Adrenal gland (tissue), 5 donors: ENCODE results near the gene IL12A.

Experiments used
- CTCF ChIP-seq, 6 experiments: fragments of 450-650 bp in 4 of 6; fragments of 200-600 bp in 2 of 6; sonication (generic) in 1 of 6; IDR thresholded peaks; 1 replicate in 5 of 6; 2 replicates in 1 of 6; pipeline versions ENCODE4 v1.5.1 to v1.8.0; 2016 to 2021; ENCODE audit warnings: antibody characterized with exemption in 6 of 6, mild to moderate bottlenecking in 2 of 6, moderate library complexity in 1 of 6
- POLR2A ChIP-seq, 2 donors: fragments of 450-650 bp; IDR thresholded peaks; one replicate each; pipeline ENCODE4 v1.6.1; 2017; ENCODE audit warnings: antibody characterized with exemption in 2 of 2, mild to moderate bottlenecking in 2 of 2, moderate library complexity in 1 of 2
- donor health status: DM: no; HTN: no; CAD: no.

GRCh38 chr3:159950156-159950898 is 38.3 kb upstream of the IL12A start:
- TF ChIP-seq CTCF (IDR thresholded peaks at IDR 0.05): no peak
- TF ChIP-seq POLR2A (IDR thresholded peaks at IDR 0.05): no peak
